GM21529 (cell line): ENCODE results near the gene MTRF1L.
A peak's percentile ranks its signal among the peaks of the same experiment; 100 is the strongest.
"Not testable (repeated sequence)": the region's sequence is repeated elsewhere in the genome, so short reads cannot be mapped to it uniquely, and the experiment has no call there.

ENCODE experiments used
- ATAC-seq: cut with Tn5 transposase; IDR thresholded peaks from one replicate; pipeline ENCODE4 v1.9.1; 2021; ENCODE audit not compliant: unreplicated experiment

The MTRF1L gene

GRCh38 chr6:153003366-153003690 is 819 bp upstream of the MTRF1L start:
- ATAC-seq: peak; percentile 3

GRCh38 chr6:153001767-153002612 is 519 bp downstream of the MTRF1L start:
- ATAC-seq: peak; percentile 24

GRCh38 chr6:153000790-153001189 is 1.7 kb downstream of the MTRF1L start:
- ATAC-seq: not testable (repeated sequence)

- no peak for ATAC-seq
These were observed 2.3 kb downstream of the MTRF1L start for GRCh38 chr6:153000243-153000642.

- ATAC-seq: not testable (repeated sequence)
These were observed 3.0 kb downstream of the MTRF1L start for GRCh38 chr6:152999538-152999937.

- no peak for ATAC-seq
These were observed 8.7 kb downstream of the MTRF1L start for GRCh38 chr6:152993847-152994246.

- ATAC-seq: peak; percentile 44
These were observed 9.1 kb downstream of the MTRF1L start for GRCh38 chr6:152993431-152993830.

GRCh38 chr6:152986978-152987377 is 15.5 kb downstream of the MTRF1L start:
- ATAC-seq: no peak

- not testable (repeated sequence) for ATAC-seq
These were observed 17.2 kb downstream of the MTRF1L start for GRCh38 chr6:152985300-152985699.

- peak; percentile 33 for ATAC-seq
These were observed 18.0 kb downstream of the MTRF1L start for GRCh38 chr6:152984513-152984872.

GRCh38 chr6:152983637-152984512 is 18.6 kb downstream of the MTRF1L start:
- ATAC-seq: peak; percentile 26

GRCh38 chr6:152982904-152983636 is 19.4 kb downstream of the MTRF1L start, which contains the start of gene FBXO5:
Gene FBXO5 (minus strand): TSS chr6:152983041. CDS start chr6:152982959, 82 bp downstream.
- ATAC-seq: peak; percentile 74

- peak; percentile 1 for ATAC-seq
These were observed 20.3 kb downstream of the MTRF1L start for GRCh38 chr6:152981989-152982903.

- no peak for ATAC-seq
These were observed 21.3 kb downstream of the MTRF1L start for GRCh38 chr6:152981219-152981618.

- no peak for ATAC-seq
These were observed 21.9 kb downstream of the MTRF1L start for GRCh38 chr6:152980656-152981055.

GRCh38 chr6:152979116-152979515 is 23.4 kb downstream of the MTRF1L start:
- no peak for ATAC-seq

GRCh38 chr6:152978058-152978457 is 24.5 kb downstream of the MTRF1L start:
- ATAC-seq: no peak

- ATAC-seq: no peak
These were observed 25.0 kb downstream of the MTRF1L start for GRCh38 chr6:152977556-152977955.

- no peak for ATAC-seq
These were observed 25.8 kb downstream of the MTRF1L start for GRCh38 chr6:152976749-152977148.
